ENCODE results near the gene YBX3.

Gene YBX3

GRCh38 chr12:10669533-10669932 lies 53.6 kb downstream of the YBX3 start:
- no peak for ATAC-seq

GRCh38 chr12:10668526-10668925 lies 54.6 kb downstream of the YBX3 start:
- DNase-seq (no peak), ATAC-seq (no peak)

More at GRCh38 chr12:10669533-10669932, 53.6 kb downstream of the YBX3 start:
- no peak for DNase-seq

DNA sequence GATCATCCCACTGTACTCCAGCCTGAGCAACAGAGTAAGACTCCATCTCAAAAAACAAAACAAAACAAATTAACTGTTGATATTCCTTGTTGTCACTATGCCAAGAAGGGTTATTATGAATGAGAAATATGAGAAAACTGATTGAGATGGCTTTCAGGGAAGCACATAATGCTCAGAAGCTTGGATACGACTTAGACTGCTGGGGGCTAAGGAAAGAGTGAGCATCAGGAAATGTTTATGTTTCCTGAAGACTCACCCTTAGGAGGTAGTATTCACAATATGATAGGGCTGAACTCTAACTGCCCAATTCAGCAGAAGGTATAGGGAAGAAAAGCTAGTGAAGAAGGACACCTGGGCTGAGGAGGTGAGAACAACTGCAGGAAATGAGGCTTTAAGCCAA lies 55.5 kb downstream of the YBX3 start:
- DNase-seq: no peak
- ATAC-seq: no peak

DNA sequence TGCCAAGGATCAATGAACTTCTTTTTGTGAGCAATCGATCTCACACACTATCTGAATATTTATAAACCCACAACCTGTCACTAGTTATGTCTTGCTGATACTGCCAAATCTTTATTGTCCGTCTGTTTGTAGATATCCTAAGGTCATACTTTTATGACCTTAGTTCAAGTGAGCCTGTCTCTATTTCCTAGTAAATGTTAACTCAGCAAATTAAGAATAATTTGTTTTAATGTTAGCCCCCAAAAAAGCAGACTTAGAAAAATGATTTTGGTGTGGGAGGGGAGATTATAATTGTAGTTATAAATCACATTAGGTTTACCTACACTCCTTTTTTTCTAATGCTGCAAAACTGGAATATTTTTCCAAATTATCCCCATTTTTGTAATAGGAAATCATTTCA lies 58.6 kb downstream of the YBX3 start:
- ATAC-seq (no peak), DNase-seq (no peak)

DNA sequence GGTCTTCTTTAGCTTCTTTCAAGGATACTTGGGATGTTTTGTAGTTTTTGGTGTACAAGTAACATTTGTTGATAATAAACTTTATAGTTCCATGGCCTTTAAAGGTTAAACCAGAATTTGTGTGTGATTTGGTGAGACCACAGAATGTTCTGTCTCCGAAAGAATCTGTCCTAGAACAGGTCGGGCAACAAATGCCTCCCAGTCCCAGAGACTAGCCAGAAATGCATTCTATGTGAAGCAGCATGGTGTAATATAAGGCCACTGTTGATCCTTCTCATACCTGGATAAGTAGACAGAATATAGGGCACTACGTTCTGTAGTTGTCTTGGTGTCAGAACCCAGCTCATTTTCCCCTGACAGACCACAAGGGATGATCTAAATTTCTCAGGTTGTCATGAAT lies 59.3 kb downstream of the YBX3 start:
- DNase-seq: no peak
- no peak for ATAC-seq

GRCh38 chr12:10661338-10661737 lies 61.8 kb downstream of the YBX3 start:
- DNase-seq (no peak), ATAC-seq (no peak)

GRCh38 chr12:10654003-10654402 lies 69.1 kb downstream of the YBX3 start:
- no peak for ATAC-seq

DNA sequence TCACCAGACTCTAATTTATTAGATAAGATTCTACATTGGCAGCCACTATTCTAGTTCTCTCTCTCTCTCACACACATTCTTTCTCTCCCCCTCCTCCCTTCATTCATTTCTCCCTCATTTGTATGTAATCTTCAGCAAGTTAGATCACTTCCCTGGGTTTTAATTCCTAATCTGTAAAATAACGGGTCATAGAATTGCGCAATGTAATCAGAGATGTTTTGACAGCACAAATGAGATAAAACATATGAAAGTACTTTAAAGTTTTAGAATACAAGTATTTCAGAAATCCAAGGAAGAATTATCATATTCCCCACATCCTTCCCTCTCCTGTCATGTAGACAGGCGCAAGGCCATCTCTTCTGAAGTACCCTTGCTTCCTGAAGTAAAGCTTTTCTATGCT lies 70.9 kb downstream of the YBX3 start:
- ATAC-seq (no peak), DNase-seq (no peak)

More at GRCh38 chr12:10654003-10654402, 69.1 kb downstream of the YBX3 start:
- no peak for DNase-seq

Measured in stimulated activated naive CD8-positive, alpha-beta T cell treated with anti-CD3 and anti-CD28 coated beads, Interleukin-15, Interleukin-2, amounts not matched to agents 100 U/mL and 50 U/mL, for 24 hours (primary cell).